Nephron progenitor cell (in vitro differentiated cells): ENCODE data around the gene NFIA.
"Not testable (repeated sequence)": the region's sequence is repeated elsewhere in the genome, so short reads cannot be mapped to it uniquely, and the experiment has no call there.

Experiments used
- DNase-seq: peaks from one replicate; pipeline ENCODE4 v3.0.0; 2021
- H3K27ac Mint-ChIP-seq: 2 replicates; pipeline ENCODE4 v1.8.0; 2021; ENCODE audit warnings: mild to moderate bottlenecking, moderate library complexity, mixed read lengths
- H3K27me3 Mint-ChIP-seq: 2 replicates; pipeline ENCODE4 v1.8.0; 2021; ENCODE audit warnings: mild to moderate bottlenecking, low read depth, mixed read lengths; ENCODE audit not compliant: poor library complexity
- H3K36me3 Mint-ChIP-seq: 2 replicates; pipeline ENCODE4 v1.8.0; 2021; ENCODE audit warnings: low read depth, mixed read lengths
- H3K4me1 Mint-ChIP-seq: 2 replicates; pipeline ENCODE4 v1.8.0; 2021; ENCODE audit warnings: mixed read lengths
- H3K4me3 Mint-ChIP-seq: 2 replicates; pipeline ENCODE4 v1.8.0; 2021; ENCODE audit warnings: mild to moderate bottlenecking, moderate library complexity, mixed read lengths
- H3K9me3 Mint-ChIP-seq: 2 replicates; pipeline ENCODE4 v1.8.0; 2021; ENCODE audit warnings: mild to moderate bottlenecking, moderate library complexity, mixed read lengths
- TF ChIP-seq, protein P1 (sequence below): fragments of 200-600 bp; sonication (generic); IDR thresholded peaks from 2 replicates; pipeline ENCODE4 v1.5.0; 2021; ENCODE audit warnings: antibody characterized with exemption

Gene NFIA

DNA sequence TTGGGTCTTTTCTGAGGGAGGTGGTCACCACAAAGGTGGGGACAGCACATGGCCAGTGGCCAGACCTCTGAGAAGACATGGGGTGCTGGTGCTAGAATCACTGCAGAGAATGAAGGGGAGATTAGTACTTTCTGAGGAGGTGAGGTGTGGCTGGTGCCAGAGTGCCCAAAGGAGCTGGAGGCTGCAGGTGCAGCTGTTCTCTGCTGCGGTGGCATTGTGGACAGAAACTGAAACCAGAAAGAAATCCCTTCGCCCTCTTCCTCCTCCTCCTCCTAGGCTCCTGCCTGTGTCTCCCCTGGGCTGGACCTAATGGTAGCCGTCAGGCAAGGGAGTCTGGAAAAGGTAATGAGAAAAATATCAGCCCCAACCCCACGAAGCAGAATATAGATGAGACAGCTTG is 380.9 kb downstream of the NFIA start:
- H3K36me3 Mint-ChIP-seq, result no peaks in the 10 kb centered on the region
- H3K4me1 Mint-ChIP-seq, result peaks cover 24% of the 10 kb centered on the region
- H3K27ac Mint-ChIP-seq, result no peak overlapping the region
- H3K4me3 Mint-ChIP-seq, result no peak overlapping the region
- no peaks in the 10 kb centered on the region for H3K9me3 Mint-ChIP-seq
- DNase-seq, result no peak
- TF ChIP-seq, protein P1, sequence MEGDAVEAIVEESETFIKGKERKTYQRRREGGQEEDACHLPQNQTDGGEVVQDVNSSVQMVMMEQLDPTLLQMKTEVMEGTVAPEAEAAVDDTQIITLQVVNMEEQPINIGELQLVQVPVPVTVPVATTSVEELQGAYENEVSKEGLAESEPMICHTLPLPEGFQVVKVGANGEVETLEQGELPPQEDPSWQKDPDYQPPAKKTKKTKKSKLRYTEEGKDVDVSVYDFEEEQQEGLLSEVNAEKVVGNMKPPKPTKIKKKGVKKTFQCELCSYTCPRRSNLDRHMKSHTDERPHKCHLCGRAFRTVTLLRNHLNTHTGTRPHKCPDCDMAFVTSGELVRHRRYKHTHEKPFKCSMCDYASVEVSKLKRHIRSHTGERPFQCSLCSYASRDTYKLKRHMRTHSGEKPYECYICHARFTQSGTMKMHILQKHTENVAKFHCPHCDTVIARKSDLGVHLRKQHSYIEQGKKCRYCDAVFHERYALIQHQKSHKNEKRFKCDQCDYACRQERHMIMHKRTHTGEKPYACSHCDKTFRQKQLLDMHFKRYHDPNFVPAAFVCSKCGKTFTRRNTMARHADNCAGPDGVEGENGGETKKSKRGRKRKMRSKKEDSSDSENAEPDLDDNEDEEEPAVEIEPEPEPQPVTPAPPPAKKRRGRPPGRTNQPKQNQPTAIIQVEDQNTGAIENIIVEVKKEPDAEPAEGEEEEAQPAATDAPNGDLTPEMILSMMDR, result no peak
- H3K27me3 Mint-ChIP-seq, result peaks cover 8% of the 10 kb centered on the region

DNA sequence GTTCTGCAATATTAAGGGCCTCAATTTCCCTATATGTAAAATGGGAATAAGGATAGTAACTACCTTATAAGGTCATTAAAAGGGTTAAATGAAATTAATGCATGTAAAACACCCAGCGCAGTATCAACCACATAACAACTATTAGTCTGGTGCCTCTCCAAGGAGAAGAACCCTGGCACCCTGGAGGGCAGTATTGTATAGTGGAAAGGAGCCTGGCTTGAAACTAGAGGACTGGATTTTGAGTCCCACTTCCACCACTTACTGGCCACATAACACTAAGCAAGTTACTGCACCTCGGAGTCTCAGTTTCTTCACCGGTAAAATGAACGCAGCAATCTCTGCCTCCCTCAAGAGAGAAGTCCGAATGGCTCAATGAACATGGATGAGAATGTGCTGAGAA is 385.5 kb downstream of the NFIA start:
- not testable (repeated sequence) for H3K9me3 Mint-ChIP-seq, H3K4me3 Mint-ChIP-seq, H3K27ac Mint-ChIP-seq, H3K36me3 Mint-ChIP-seq, H3K4me1 Mint-ChIP-seq, H3K27me3 Mint-ChIP-seq, DNase-seq

DNA sequence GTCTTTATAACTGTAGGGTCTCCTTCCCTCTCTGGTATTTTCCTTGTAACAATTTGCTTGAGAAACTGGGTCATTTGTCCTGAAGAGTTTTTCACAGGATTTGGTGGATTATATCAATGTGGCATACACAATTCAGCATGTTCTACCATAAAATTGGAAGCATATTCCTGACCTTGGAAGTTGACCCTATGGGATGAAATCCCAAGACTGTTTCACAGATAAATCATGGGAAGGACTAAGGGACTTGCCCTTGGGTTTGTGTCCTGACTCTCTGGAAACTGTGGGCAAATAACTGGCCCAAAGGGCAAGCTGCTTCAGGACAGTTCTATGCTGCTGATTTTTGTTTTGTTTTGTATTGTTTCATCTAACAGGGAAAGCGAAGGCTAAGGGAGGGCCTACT is 387.0 kb downstream of the NFIA start:
- no peaks in the 10 kb centered on the region for H3K36me3 Mint-ChIP-seq
- H3K4me1 Mint-ChIP-seq, result peaks cover 7% of the 10 kb centered on the region
- TF ChIP-seq, protein P1, result no peak
- H3K27me3 Mint-ChIP-seq, result peaks cover 14% of the 10 kb centered on the region
- no peak for DNase-seq
- H3K27ac Mint-ChIP-seq, result no peak overlapping the region
- H3K4me3 Mint-ChIP-seq, result no peak overlapping the region
- no peaks in the 10 kb centered on the region for H3K9me3 Mint-ChIP-seq

- TF ChIP-seq, protein P1, result no peak
- Mint-ChIP-seq H3K4me3 (no peak overlapping the region), H3K4me1 (peaks cover 10% of the 10 kb centered on the region), H3K27me3 (peaks cover 18% of the 10 kb centered on the region), H3K9me3 (no peaks in the 10 kb centered on the region), H3K27ac (no peak overlapping the region), H3K36me3 (no peaks in the 10 kb centered on the region)
- DNase-seq, result no peak
These were observed 390.5 kb downstream of the NFIA start for GRCh38 chr1:61472876-61473275.

DNA sequence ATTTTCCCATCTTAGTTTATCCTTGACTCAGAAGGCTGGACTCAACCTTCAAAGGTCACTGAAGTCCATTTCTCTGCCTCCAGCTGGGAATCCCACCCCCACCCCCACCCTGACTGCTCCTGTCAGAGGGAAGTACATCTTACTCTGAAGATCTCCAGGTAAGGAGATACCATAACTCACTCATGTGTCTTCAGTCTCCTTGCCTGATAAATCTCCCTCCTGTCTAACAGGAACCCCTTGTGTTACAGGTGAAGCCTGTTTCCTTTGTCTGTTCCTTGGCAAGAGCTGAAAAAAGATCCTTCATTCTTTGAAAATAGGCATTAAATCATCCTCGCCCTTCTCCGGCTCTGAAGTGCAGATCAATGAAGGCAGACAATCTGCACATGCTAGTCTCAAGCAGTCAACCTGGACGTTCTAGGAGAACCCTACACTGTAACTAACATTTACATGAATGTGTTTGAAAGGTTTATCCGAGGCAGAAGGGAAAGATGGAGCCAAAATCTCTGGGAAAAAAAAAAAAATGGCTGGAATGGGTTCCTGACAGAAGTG is 392.0 kb downstream of the NFIA start:
- Mint-ChIP-seq H3K4me3 (no peak overlapping the region), H3K27me3 (peaks cover 23% of the 10 kb centered on the region)

GRCh38 chr1:61474963-61475362 is 392.6 kb downstream of the NFIA start:
- TF ChIP-seq, protein P1, result no peak
- peaks cover 10% of the 10 kb centered on the region for H3K4me1 Mint-ChIP-seq
- DNase-seq, result no peak
- peaks cover 24% of the 10 kb centered on the region for H3K27me3 Mint-ChIP-seq
- no peaks in the 10 kb centered on the region for H3K36me3 Mint-ChIP-seq
- H3K27ac Mint-ChIP-seq, result no peak overlapping the region
- H3K4me3 Mint-ChIP-seq, result no peak overlapping the region
- no peaks in the 10 kb centered on the region for H3K9me3 Mint-ChIP-seq

More for the DNA sequence above, 392.0 kb downstream of the NFIA start:
- H3K36me3 Mint-ChIP-seq, result no peaks in the 10 kb centered on the region
- no peak for DNase-seq
- no peaks in the 10 kb centered on the region for H3K9me3 Mint-ChIP-seq
- no peak overlapping the region for H3K27ac Mint-ChIP-seq
- TF ChIP-seq, protein P1, result no peak
- H3K4me1 Mint-ChIP-seq, result peaks cover 10% of the 10 kb centered on the region
